Central memory CD4-positive, alpha-beta T cell (primary cell): Measurements from ENCODE around the gene SLC9A7.

ENCODE experiments used
- DNase-seq: peaks from one replicate; pipeline ENCODE4 v3.0.0; 2022

Gene SLC9A7

GRCh38 chrX:46698691-46699090 lies 60.2 kb downstream of the SLC9A7 start:
- DNase-seq = no peak

- no peak for DNase-seq
Observed at GRCh38 chrX:46695491-46695890, 63.4 kb downstream of the SLC9A7 start.

- no peak for DNase-seq
Observed at GRCh38 chrX:46694549-46694948, 64.4 kb downstream of the SLC9A7 start.

GRCh38 chrX:46693149-46693548 lies 65.8 kb downstream of the SLC9A7 start:
- DNase-seq = no peak

- DNase-seq = no peak
Observed at GRCh38 chrX:46690818-46691217, 68.1 kb downstream of the SLC9A7 start.

GRCh38 chrX:46687619-46688018 lies 71.3 kb downstream of the SLC9A7 start:
- no peak for DNase-seq

- DNase-seq = peak; percentile 33
Observed at GRCh38 chrX:46686003-46686645, 72.8 kb downstream of the SLC9A7 start.

- DNase-seq = no peak
Observed at GRCh38 chrX:46683048-46683447, 75.9 kb downstream of the SLC9A7 start.

- DNase-seq = no peak
Observed at GRCh38 chrX:46681849-46682248, 77.1 kb downstream of the SLC9A7 start.

GRCh38 chrX:46678232-46678631 lies 80.7 kb downstream of the SLC9A7 start:
- DNase-seq = no peak

GRCh38 chrX:46676399-46677356 lies 82.2 kb downstream of the SLC9A7 start:
- no peak for DNase-seq

- no peak for DNase-seq
Observed at GRCh38 chrX:46673620-46674359, 85.1 kb downstream of the SLC9A7 start.

- DNase-seq = no peak
Observed at GRCh38 chrX:46670316-46670715, 88.6 kb downstream of the SLC9A7 start.

- DNase-seq = no peak
Observed at GRCh38 chrX:46666831-46667230, 92.1 kb downstream of the SLC9A7 start.

GRCh38 chrX:46665232-46666152 lies 93.4 kb downstream of the SLC9A7 start:
- no peak for DNase-seq

- DNase-seq = no peak
Observed at GRCh38 chrX:46662188-46662958, 96.5 kb downstream of the SLC9A7 start.

GRCh38 chrX:46653482-46653881 lies 105.4 kb downstream of the SLC9A7 start:
- DNase-seq = no peak

GRCh38 chrX:46649421-46650260 lies 109.3 kb downstream of the SLC9A7 start:
- no peak for DNase-seq

- no peak for DNase-seq
Observed at GRCh38 chrX:46648660-46649059, 110.3 kb downstream of the SLC9A7 start.

- DNase-seq = no peak
Observed at GRCh38 chrX:46647251-46647650, 111.7 kb downstream of the SLC9A7 start.
